HK-2 (cell line): ENCODE results near the gene SLC2A9.

Experiments
- DNase-seq: peaks from one replicate; pipeline ENCODE4 v3.0.0-alpha.2; 2018; ENCODE audit not compliant: unreplicated experiment

Gene SLC2A9

DNA sequence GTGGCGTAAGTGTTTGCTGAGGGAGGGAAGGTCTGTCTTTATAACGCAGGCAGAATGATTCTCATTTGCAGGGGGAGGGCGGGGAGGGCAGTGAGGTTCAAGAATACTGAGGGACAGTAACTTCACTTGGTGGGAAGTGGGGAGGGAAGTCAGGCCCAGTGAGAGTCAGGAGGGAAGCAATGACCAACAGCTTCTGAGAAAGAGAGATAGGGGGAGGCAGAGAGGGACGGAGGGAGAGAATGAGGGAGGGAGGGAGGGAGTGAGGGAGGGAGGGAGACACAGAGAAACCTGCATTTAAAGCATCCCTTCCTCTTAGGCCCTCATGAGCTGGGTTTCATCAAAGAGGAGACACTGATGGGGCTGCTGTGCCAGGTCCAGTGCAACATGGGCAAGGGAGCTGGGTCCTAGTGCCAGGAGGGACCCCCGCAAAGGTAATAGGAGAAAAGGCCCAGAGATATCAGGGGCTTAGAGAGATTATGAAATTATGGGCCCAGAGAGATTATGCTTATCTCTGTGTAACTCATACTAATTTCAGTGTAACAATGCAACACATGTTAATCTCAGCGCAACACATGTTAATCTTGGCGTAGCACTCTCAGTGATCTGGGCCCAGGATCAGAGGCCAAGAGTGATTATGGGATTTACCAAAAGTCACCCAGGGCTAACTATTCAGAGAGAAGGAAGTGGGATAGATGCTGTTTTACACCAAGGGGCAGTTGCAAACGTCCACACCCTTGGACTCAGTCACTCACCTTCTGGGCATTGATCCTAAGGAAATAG is 127.8 kb downstream of the SLC2A9 start:
- DNase-seq = no peak

- DNase-seq = no peak
These were observed 129.6 kb downstream of the SLC2A9 start for GRCh38 chr4:9891740-9892139.

DNA sequence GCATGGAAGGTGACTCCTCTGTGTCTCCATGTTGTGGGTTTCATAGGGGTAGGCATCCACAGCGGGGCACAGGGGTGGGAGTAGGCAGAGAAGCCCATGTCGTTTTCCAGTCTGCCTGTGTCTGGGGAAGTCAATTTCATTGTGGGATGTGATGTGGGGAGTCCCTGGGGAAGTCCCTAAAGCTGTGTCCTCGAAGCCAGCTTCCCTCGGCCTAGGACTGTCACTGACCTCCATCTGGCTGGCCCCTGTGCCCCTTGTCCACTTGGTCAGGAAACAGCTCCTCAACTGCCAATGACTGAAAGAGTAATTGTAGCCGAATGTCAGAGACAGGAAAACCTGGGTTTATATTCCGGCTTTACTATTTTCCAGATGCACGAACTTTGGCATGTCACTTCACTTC is 130.2 kb downstream of the SLC2A9 start:
- no peak for DNase-seq

DNA sequence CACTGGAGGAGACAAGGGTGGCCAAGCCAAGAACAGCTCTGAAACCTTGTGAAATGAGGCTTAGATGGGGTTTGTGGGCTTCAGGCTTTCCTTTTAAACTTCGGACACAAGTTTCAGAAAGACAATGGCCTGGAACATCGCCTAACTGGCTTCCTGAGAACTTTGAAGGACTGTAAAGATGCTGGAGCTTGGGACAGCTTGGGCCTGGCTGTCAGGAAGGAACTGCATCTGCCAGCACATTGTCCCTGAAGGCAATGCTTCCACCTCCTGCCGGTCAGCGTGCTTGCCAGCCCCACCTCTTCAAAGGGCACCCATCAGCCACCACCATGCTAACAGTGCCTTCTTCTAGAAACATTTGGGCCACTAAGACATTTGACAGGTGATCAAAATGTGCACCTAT is 132.0 kb downstream of the SLC2A9 start:
- no peak for DNase-seq

- DNase-seq = no peak
These were observed 135.3 kb downstream of the SLC2A9 start for GRCh38 chr4:9885958-9886357.

- DNase-seq = no peak
These were observed 140.7 kb downstream of the SLC2A9 start for GRCh38 chr4:9880406-9881197.

GRCh38 chr4:9877123-9877522 is 144.2 kb downstream of the SLC2A9 start:
- DNase-seq = no peak

DNA sequence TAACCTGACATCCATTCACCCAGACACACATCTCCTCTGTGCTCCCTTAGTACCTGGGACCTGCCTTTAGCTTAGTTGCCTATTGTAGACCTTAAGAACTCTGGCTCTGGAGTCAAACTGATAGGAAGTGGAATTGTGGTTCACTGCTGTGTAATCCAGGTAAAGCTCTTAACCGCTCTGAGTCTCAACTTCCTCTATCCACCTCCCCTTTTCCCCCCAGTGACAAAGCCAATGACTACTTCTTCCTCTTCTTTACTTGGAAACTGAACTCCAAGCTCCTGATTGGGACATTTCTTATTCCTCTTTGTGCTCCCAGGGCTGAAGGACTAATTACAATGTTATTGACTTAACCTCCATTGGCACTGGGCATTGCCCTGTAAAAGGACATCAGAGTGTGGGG is 145.8 kb downstream of the SLC2A9 start:
- DNase-seq = no peak

- DNase-seq = no peak
These were observed 146.9 kb downstream of the SLC2A9 start for GRCh38 chr4:9874385-9874784.

DNA sequence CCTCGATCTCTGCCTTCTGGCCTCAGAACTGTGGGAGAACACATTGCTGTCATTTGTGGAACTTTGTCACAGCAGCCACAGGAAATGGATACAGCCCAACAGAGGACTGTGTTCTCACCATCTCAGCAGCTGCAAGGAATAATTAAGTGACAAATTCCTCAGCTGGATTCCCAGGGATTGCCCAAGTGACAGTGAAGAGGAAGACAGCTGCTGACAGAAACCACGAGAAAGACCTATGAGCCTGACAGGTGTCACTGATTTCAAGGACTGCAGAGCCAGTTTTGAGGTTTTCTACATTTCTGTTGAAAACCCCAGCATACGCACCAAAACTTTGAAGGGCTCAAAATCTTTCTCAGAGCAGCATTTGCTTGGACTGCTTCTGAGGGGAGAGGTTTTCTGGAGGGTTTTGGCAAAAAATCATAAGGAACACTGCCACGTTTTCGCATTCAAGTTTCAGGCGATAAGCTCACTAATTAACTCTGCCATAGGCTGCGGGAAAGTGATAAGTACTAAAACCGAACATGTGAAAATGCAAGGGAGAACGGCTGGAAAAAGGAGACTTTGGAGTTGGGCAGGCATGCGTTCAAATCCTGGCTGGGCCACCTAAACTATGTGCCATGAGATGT is 151.0 kb downstream of the SLC2A9 start:
- DNase-seq = no peak

GRCh38 chr4:9867751-9868425 is 153.4 kb downstream of the SLC2A9 start:
- DNase-seq = no peak

- no peak for DNase-seq
These were observed 154.4 kb downstream of the SLC2A9 start for GRCh38 chr4:9866931-9867330.

DNA sequence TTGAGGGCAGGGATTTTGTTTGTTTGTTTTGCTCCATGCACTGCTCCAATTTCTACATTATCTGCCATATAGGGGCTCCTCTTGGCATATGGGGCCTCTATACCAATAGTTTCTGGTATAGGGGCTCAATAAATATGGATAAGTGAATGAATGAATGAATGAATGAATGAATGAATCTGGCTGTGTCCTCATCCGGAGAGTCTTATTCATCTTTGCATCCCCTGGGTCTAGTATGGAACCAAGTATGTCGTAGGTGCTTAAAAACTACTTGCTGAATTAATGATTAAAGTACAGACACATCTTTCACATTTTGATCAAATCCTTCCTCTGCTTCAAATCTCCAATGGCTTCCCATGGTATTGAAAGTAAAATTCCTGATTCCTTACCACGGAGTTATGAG is 159.7 kb downstream of the SLC2A9 start:
- DNase-seq = no peak

DNA sequence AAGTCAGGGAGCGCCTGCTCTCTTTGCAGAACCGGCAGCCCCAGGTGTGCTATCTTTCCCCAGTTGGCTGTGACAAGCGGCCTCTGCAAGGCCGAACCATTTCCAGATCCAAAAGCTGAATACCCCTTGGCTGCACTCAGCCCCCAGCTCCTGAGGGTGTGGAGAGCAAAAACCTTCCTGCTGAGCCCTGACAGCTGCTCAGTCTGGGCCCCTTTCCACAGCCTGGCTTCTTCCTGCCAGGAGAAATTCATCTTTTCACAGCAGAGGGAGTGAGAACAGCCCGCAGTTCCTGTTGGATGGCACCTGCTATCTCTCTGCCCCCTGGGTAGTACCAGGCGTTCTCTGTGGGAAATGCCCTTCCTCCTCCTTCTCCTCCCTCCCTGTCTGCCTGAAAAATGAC is 161.5 kb downstream of the SLC2A9 start:
- no peak for DNase-seq

DNA sequence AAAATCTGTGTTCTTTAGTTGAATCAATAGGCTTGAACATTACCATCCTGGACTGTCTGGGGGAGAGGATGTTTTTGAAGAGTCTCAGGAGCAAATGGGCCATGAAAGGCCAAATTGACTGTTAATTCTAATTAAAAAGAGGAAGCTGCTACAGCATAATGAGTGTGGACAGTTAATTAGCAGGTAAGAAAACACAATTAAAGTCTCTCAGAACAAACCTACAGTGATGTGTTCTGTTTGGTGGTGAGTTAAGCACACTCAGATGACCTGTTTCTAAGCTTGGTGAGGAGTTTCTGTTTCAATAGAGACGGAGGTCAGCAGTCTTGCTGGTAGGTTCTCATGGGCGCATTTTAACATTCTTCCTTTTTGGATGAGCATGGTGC is 171.8 kb downstream of the SLC2A9 start:
- DNase-seq = no peak

DNA sequence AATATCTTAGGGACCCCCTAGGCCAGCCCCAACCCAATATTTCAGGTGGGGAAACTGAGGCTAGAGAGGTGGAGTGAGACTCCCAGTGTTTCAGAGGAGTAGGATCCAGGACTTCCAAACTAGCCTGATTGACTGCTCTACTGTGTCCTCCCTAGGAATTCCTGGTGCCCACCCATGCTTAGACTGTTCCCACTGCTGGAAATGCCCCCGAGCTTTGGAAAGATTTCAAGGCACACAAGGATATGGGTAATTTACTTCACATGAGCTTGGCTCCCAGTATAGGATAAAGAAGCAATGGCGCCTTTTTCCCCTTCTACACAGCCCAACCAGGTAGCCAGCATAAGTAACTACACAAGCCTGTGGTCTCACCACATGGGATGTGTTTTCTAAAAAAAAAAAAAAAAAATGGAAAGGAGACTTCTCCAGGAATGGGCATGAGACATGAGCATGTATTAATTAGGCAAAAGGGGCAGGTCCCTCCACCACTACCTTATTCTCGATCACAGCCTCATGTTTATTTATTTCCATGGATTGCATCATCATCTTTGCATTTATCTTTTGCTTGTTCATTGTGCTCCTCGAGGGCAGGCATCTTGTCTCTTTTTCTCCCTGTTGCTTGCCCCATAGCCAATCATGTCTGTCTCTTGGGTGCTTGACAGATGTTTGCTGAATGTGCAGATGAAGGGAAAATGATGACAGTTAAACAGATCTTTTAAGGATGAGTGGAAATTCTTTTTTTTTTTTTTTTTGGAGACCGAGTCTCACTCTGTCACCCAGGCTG is 173.1 kb downstream of the SLC2A9 start:
- DNase-seq = no peak

DNA sequence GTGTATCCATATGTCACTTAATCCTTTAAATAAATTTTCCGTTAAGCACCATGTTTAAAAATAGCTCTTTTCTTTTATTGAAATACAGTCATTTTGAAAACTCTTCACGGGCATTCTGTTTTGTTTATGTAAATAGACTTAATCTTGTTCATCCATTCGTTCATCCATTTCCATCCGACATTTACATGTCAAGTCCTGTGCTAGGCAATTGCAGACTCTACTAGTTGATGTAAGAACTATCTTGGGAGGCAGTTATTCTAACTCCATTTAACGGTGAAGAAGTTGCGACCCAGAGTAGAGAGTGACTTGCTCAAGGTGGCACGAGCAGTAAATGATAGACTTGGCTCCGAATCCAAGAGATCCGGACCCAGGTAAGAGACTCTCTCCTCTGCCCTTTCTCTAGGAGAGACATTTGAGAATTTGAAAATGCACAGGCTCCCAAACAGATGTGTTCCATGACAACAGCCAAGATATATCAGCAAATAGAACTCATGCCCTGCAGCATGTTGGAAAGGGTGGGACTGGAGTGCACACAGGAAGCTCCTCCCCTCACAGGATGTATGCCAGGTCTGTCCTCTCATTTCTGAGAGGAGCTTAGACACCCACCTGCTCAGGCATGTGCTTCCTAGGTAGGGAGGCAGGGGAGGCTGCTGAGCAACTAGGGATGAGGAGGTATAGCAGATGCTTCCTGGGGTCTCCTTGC is 175.4 kb downstream of the SLC2A9 start:
- DNase-seq = no peak

DNA sequence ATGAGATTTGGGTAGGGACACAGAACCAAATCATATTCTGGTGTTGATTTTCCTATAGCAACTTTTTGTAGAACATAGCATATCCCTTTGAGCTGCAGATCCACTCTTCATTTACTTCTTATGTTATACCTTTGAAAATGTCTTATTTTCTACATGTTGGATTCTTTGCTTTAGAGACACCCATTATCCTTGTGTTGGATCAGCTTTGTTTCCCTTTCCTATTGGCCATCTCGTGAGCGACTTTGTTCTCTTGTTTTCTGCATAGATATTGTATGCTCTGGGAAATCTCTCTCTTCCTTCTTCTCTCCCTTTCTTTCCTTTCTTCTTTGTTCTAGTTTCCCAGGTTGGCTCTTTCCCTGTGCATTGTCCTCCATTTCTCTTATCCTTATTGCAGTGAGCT is 180.2 kb downstream of the SLC2A9 start:
- no peak for DNase-seq

GRCh38 chr4:9835430-9835829 is 185.9 kb downstream of the SLC2A9 start:
- DNase-seq = no peak

DNA sequence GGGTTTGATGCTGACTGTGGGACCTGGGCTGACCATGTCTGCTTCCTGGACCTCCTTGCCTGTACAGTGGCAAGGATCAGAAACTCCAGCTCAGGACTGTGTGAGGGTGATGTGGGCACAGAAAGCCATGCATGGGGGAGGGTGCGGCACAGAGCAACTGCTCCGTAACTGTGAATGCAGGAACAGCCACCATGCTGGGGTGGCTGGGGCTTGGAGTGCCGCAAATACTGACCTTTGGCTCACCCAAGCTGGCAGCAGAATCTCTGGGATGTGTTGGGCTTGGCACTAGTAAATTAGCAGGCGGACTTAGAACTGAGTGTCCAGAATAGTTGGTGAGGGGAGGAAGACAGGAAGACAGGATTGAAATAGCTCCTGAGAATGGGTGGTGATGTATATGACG is 187.9 kb downstream of the SLC2A9 start:
- DNase-seq = no peak

DNA sequence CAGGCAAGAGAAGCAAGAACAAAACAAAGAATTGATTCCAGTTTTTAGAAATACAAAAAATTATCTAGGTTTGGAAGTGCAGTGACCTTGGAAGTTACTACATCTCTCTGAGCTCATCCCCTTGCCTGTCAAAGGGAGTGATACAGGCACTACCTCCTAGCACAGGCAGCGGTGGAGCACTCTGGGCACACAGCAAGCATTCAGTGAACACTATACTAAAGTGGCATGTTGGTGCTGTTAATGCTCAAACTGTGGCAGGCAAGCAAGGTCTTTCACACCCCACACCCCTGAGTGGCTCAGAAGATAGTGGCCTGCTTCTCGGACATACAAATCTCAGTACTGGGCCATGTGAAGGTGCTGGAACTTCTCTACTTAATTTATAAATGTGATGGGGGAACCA is 188.7 kb downstream of the SLC2A9 start:
- DNase-seq = no peak
